GM12878 (cell line): ENCODE measurements around the gene HTRA2. TPM values are rescaled to one million over a fixed set of nuclear protein-coding genes. Genes with fewer than 3 reads are reported as not detected.

Experiments used
- ASH2L ChIP-seq: fragments of 300-600, 200-600 bp; sonication (generic); IDR thresholded peaks from 2 replicates; pipeline ENCODE4 v1.6.1; 2017; ENCODE audit warnings: low read depth, mild to moderate bottlenecking, borderline replicate concordance
- BCL3 ChIP-seq: IDR thresholded peaks from 2 replicates; pipeline ENCODE4 v1.6.1; 2011; ENCODE audit warnings: borderline replicate concordance, low read depth, mild to moderate bottlenecking, moderate library complexity, low read length; ENCODE audit not compliant: insufficient read depth, poor library complexity, severe bottlenecking
- CHD2 ChIP-seq: IDR thresholded peaks from 2 replicates; pipeline ENCODE4 v1.6.1; 2011; ENCODE audit warnings: low read depth, low read length, improper control_type of control experiment, borderline replicate concordance
- CREB1 ChIP-seq: IDR thresholded peaks from 2 replicates; pipeline ENCODE4 v1.6.1; 2012; ENCODE audit warnings: low read depth, mild to moderate bottlenecking, inconsistent platforms
- EED ChIP-seq: sonication (generic); IDR thresholded peaks from 2 replicates; pipeline ENCODE4 v1.6.1; 2016; ENCODE audit warnings: antibody characterized with exemption, low read depth
- GABPA ChIP-seq: IDR thresholded peaks from 2 replicates; pipeline ENCODE4 v1.6.1; 2014; ENCODE audit warnings: antibody characterized with exemption, low read depth, mild to moderate bottlenecking, inconsistent platforms
- GATAD2B ChIP-seq: fragments of 450-650 bp; conservative IDR thresholded peaks from 2 replicates; pipeline ENCODE4 v1.6.1; 2017; ENCODE audit warnings: low read depth, mild to moderate bottlenecking, moderate library complexity
- HCFC1 ChIP-seq: fragments of 150-350 bp; IDR thresholded peaks from 2 replicates; pipeline ENCODE4 v1.6.1; 2014; ENCODE audit warnings: low read length
- IRF3 ChIP-seq: fragments of 450-650 bp; IDR thresholded peaks from 2 replicates; pipeline ENCODE4 v1.6.1; 2014; ENCODE audit warnings: mild to moderate bottlenecking
- MEF2A ChIP-seq: IDR thresholded peaks from 2 replicates; pipeline ENCODE4 v1.6.1; 2011; ENCODE audit warnings: low read depth, mild to moderate bottlenecking, low read length, moderate library complexity; ENCODE audit not compliant: insufficient read depth
- MLLT1 ChIP-seq: fragments of 450-650 bp; IDR thresholded peaks from 2 replicates; pipeline ENCODE4 v1.6.1; 2016; ENCODE audit warnings: mild to moderate bottlenecking
- MXI1 ChIP-seq: fragments of 150-350 bp; IDR thresholded peaks from 2 replicates; pipeline ENCODE4 v1.6.1; 2011; ENCODE audit warnings: low read depth, mild to moderate bottlenecking, inconsistent platforms, low read length, improper control_type of control experiment
- POU2F2 ChIP-seq: IDR thresholded peaks from 3 replicates; pipeline ENCODE4 v1.6.1; 2011; ENCODE audit warnings: low read depth, mild to moderate bottlenecking, low read length, borderline replicate concordance
- RAD21 ChIP-seq: IDR thresholded peaks from 2 replicates; pipeline ENCODE4 v1.6.1; 2011; ENCODE audit warnings: mild to moderate bottlenecking, low read depth, low read length, moderate library complexity; ENCODE audit not compliant: insufficient read depth
- RBBP5 ChIP-seq: fragments of 200-600 bp; sonication (generic); conservative IDR thresholded peaks from 2 replicates; pipeline ENCODE4 v1.6.1; 2016
- SMAD5 ChIP-seq: IDR thresholded peaks from 2 replicates; pipeline ENCODE4 v1.6.1; 2016; ENCODE audit warnings: antibody characterized with exemption, low read depth
- SMARCA5 ChIP-seq: fragments of 450-650 bp; IDR thresholded peaks from 2 replicates; pipeline ENCODE4 v1.6.1; 2017; ENCODE audit warnings: mild to moderate bottlenecking
- SRF ChIP-seq, 2 experiments: IDR thresholded peaks; 2 replicates each; pipeline ENCODE4 v1.6.1; 2011; ENCODE audit warnings: low read depth in 2 of 2, low read length in 2 of 2, mild to moderate bottlenecking in 1 of 2, moderate library complexity in 1 of 2
- TCF7 ChIP-seq: IDR thresholded peaks from 2 replicates; pipeline ENCODE4 v1.6.1; 2014; ENCODE audit warnings: antibody characterized with exemption, borderline replicate concordance
- YY1 ChIP-seq: IDR thresholded peaks from 2 replicates; pipeline ENCODE4 v1.6.1; 2011; ENCODE audit warnings: low read depth, mild to moderate bottlenecking, low read length
- ZBTB33 ChIP-seq: fragments of 450-650 bp; IDR thresholded peaks from 2 replicates; pipeline ENCODE4 v1.6.1; 2017; ENCODE audit warnings: mild to moderate bottlenecking
- polyA plus RNA-seq, 11 experiments: library from polyadenylated mRNA; depleted of rRNA in 4 of 11; unstranded in 6 of 11; stranded (reverse) in 5 of 11; fragments of >200 nt; fragmentation: Nextera tagmentation in 4 of 11; fragmentation: Illumina TruSeq in 1 of 11; extraction: Ambion mirVana in 4 of 11; extraction: Trizol in 1 of 11; gene quantifications; 1 replicate in 1 of 11; 2 replicates in 10 of 11; pipeline versions ENCODE4 v1.2.1 to v1.2.3, GENCODE V29; 2011 to 2016; ENCODE audit warnings: inconsistent platforms in 2 of 11, missing spikeins in 2 of 11, low read depth in 1 of 11
- total RNA-seq, 4 experiments: library from RNA; depleted of rRNA in 3 of 4; stranded (reverse); fragments of >200 nt in 3 of 4; fragmentation: Illumina TruSeq in 1 of 4; extraction: Trizol in 1 of 4; gene quantifications; 2 replicates each; pipeline versions ENCODE4 v1.2.1 to v1.2.3, GENCODE V29; 2013 to 2021

HTRA2 gene
- total and polyA plus RNA-seq, 10 of the 15 experiments (the other 5 are each of a cell fraction or from before 2014, with no cell fraction given): 42.3 to 73.9 (median 54.6) TPM

- TF ChIP-seq EED (no peak; the same call in 1 of the 2 replicates), CHD2 (peak; percentile 72; the same call in 1 of the 2 replicates), BCL3 (no peak), MEF2A (0 out of 2 replicates have a peak, but pooled peaks have one; percentile 41), TCF7 (peak; percentile 45; the same call in 1 of the 2 replicates), MXI1 (peak; percentile 6; the same call in 1 of the 2 replicates), ASH2L (peak; percentile 68; the same call in 1 of the 2 replicates), HCFC1 (peak; percentile 86), GABPA (peak; percentile 95), GATAD2B (0 out of 2 replicates have a peak, but pooled peaks have one; percentile 43), IRF3 (no peak), SMARCA5 (peak; percentile 90; the same call in 1 of the 2 replicates), SRF (IDR thresholded peaks at IDR 0.05; ENCODE audit: low read depth in 2 of 2, low read length in 2 of 2) (0 out of 4 replicates have a peak, but pooled peaks of 1 of the 2 experiments have one; percentile 27), RAD21 (peak; percentile 78), ZBTB33 (no peak), CREB1 (peak; percentile 67), MLLT1 (no peak; the same call in 1 of the 2 replicates), SMAD5 (peak; percentile 84; the same call in 1 of the 2 replicates), YY1 (peak; percentile 99), RBBP5 (peak; percentile 68; the same call in 1 of the 2 replicates), POU2F2 (peak; percentile 62; the same call in 2 of the 3 replicates)
Measured at GRCh38 chr2:74482801-74483674, 46.7 kb upstream of the HTRA2 start, which contains the start of the genes CCDC142 and TTC31 (continued).
